ENCODE data around the gene CCNJ. TPM values are rescaled to one million over a fixed set of nuclear protein-coding genes. Genes with fewer than 3 reads are reported as not detected.
A peak's percentile ranks its signal among the peaks of the same experiment; 100 is the strongest.

Gene CCNJ
- total and polyA plus RNA-seq, 2 donors (not counting 1 experiment from before 2014, with no cell fraction given): 2.8 to 8.9 TPM

GRCh38 chr10:96089670-96090462, 46.5 kb downstream of the CCNJ start:
- no peak for TF ChIP-seq EZH2 (IDR thresholded peaks at IDR 0.05; ENCODE audit: borderline replicate concordance, insufficient read depth, low read depth, low read length, poor library complexity, severe bottlenecking)
- TF ChIP-seq, protein P1, sequence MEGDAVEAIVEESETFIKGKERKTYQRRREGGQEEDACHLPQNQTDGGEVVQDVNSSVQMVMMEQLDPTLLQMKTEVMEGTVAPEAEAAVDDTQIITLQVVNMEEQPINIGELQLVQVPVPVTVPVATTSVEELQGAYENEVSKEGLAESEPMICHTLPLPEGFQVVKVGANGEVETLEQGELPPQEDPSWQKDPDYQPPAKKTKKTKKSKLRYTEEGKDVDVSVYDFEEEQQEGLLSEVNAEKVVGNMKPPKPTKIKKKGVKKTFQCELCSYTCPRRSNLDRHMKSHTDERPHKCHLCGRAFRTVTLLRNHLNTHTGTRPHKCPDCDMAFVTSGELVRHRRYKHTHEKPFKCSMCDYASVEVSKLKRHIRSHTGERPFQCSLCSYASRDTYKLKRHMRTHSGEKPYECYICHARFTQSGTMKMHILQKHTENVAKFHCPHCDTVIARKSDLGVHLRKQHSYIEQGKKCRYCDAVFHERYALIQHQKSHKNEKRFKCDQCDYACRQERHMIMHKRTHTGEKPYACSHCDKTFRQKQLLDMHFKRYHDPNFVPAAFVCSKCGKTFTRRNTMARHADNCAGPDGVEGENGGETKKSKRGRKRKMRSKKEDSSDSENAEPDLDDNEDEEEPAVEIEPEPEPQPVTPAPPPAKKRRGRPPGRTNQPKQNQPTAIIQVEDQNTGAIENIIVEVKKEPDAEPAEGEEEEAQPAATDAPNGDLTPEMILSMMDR (IDR thresholded peaks at IDR 0.05): no peak
- peaks cover 2% of the 10 kb centered on the region for H3K9me3 Mint-ChIP-seq (ENCODE audit: insufficient read depth)
- peak overlapping the region; percentile 89 to 96 for H3K27ac ChIP-seq (ENCODE audit: low read length in 2 of 2)
- peak overlapping the region; percentile 99 for H3K27ac Mint-ChIP-seq
- H3K79me2 ChIP-seq (ENCODE audit: control insufficient read depth, insufficient read depth, low read length): no peaks in the 10 kb centered on the region
- intact Hi-C loops (cut with micrococcal nuclease): loop anchor here (1.0 to 2.0 kb wide), 4 partner anchors 40 to 183 kb away; partner anchors contain the start of genes CC2D2B, CCNJ and ZNF518A
- H3K27me3 ChIP-seq (replicated peaks in 1 of 4; ENCODE audit: control extremely low read depth in 1 of 4, control insufficient read depth in 3 of 4, insufficient read depth in 4 of 4, low read length in 3 of 4): peaks cover 0 to 31% (median 20%) of the 10 kb centered on the region in 4 experiments
- peaks cover 33% of the 10 kb centered on the region for H3K27me3 Mint-ChIP-seq
- DNase-seq (peak; percentile 98), ATAC-seq (ENCODE audit: low read depth) (peak; percentile 88)
- H3K4me3 Mint-ChIP-seq: peak overlapping the region; percentile 98
- POLR2A ChIA-PET: interaction anchor here (1.0 to 3.2 kb wide), 3 partner anchors 40 to 198 kb away, joined by 3 to 93 read pairs (median 4); partner anchors contain the start of genes CCNJ and ZNF518A
- peak overlapping the region; percentile 90 for H2AFZ ChIP-seq (ENCODE audit: insufficient read depth, low read depth, low read length, poor library complexity, severe bottlenecking)
- WGBS (ENCODE audit: insufficient coverage): 3% methylated on average over 36 of the region's 47 CpGs
- H3K9me3 ChIP-seq (ENCODE audit: control extremely low read depth in 1 of 3, control insufficient read depth in 2 of 3, insufficient read depth in 1 of 3, low read length in 2 of 3): peaks cover 5 to 8% (median 7%) of the 10 kb centered on the region in 3 donors
- no peaks in the 10 kb centered on the region for H4K20me1 ChIP-seq (ENCODE audit: control insufficient read depth, insufficient read depth, low read length, poor library complexity, severe bottlenecking)
- H3K36me3 ChIP-seq (replicated peaks in 1 of 2; ENCODE audit: control extremely low read depth in 1 of 2, control insufficient read depth in 1 of 2, extremely low read depth in 1 of 2, insufficient read depth in 2 of 2, low read length in 1 of 2): no peaks in the 10 kb centered on the region
- H3K9ac ChIP-seq (ENCODE audit: low read length): peak overlapping the region; percentile 88
- H3K4me2 ChIP-seq (replicated peaks; ENCODE audit: low read depth, low read length, poor library complexity, severe bottlenecking): peak overlapping the region; percentile 81
- peak overlapping the region; percentile 67 to 97 (median 96) for H3K4me3 ChIP-seq (ENCODE audit: control extremely low read depth in 1 of 5, extremely low read depth in 1 of 5, insufficient read depth in 1 of 5, low read depth in 2 of 5, low read length in 4 of 5)
- H3K4me1 ChIP-seq (ENCODE audit: control insufficient read depth in 2 of 2, insufficient read depth in 2 of 2, low read length in 2 of 2): peaks cover 6 to 9% of the 10 kb centered on the region in 2 donors
- CTCF ChIA-PET: interaction anchor here (0.6 to 2.5 kb wide), 6 partner anchors 40 to 182 kb away, joined by 3 to 31 read pairs (median 4); partner anchors contain the start of genes CC2D2B, CCNJ and ZNF518A
- H3K4me1 Mint-ChIP-seq: peaks cover 10% of the 10 kb centered on the region

All from B cell (primary cell).